ENCODE data around the gene NUP210L.

GRCh38 chr1:153962088-153963029 lies 192.5 kb downstream of the NUP210L start:
- TF ChIP-seq POLR2A (IDR thresholded peaks at IDR 0.05) (no peak), CTCF (IDR thresholded peaks at IDR 0.05) (no peak)

Data from uterus (tissue), 2 donors.